WI38 (cell line): Measurements from ENCODE around the gene STAB1.

ENCODE experiments used
- H3K4me3 ChIP-seq: 2 replicates; pipeline ENCODE4 v1.5.1; 2011; ENCODE audit warnings: low read depth, mild to moderate bottlenecking, control low read depth, low read length
- TF ChIP-seq, protein P1 (sequence below): IDR thresholded peaks from 2 replicates; pipeline ENCODE4 v1.5.1; 2012; ENCODE audit warnings: low read depth, mild to moderate bottlenecking, control low read depth, low read length

Gene STAB1

DNA sequence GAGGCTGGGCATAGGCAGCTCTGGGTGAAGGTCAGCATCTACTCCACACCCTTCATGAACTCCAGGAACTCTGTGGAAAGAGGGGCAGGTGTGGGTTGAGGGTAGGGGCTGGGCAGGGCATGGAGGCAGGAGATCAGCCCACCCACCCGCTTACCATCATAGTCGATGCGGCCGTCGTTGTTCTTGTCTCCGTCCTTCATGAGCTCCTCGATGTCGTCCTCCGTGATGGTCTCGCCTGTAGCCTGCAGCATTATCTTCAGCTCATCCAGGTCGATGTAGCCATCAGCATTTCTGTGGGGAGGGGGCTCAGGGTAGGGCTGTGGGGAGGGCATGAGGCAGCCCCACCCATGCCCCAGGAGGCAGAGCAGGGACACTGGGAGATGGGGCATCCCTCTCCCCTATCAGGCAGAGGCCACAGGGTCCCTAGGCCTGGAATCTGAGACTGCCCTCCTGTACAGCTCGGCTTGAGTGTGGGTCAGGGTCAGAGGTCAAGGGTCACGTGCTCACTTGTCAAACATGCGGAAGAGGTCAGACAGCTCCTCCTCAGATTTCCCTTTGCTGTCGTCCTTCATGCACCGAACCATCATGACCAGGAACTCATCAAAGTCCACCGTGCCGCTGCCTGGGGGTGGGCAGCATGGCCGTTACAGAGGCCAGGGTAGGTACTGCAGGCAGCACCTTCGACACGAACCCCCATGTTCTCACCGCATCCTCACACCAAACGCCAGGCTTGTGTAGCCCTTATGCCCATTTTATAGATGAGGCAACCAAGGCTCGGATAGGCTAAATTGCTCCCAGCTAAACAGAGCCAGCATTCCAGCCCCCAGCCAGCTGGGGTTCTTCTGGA lies 43.7 kb upstream of the STAB1 start:
- no peak overlapping the region for H3K4me3 ChIP-seq
- TF ChIP-seq, protein P1, sequence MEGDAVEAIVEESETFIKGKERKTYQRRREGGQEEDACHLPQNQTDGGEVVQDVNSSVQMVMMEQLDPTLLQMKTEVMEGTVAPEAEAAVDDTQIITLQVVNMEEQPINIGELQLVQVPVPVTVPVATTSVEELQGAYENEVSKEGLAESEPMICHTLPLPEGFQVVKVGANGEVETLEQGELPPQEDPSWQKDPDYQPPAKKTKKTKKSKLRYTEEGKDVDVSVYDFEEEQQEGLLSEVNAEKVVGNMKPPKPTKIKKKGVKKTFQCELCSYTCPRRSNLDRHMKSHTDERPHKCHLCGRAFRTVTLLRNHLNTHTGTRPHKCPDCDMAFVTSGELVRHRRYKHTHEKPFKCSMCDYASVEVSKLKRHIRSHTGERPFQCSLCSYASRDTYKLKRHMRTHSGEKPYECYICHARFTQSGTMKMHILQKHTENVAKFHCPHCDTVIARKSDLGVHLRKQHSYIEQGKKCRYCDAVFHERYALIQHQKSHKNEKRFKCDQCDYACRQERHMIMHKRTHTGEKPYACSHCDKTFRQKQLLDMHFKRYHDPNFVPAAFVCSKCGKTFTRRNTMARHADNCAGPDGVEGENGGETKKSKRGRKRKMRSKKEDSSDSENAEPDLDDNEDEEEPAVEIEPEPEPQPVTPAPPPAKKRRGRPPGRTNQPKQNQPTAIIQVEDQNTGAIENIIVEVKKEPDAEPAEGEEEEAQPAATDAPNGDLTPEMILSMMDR: peak; percentile 19; the same call in 1 of the 2 replicates

DNA sequence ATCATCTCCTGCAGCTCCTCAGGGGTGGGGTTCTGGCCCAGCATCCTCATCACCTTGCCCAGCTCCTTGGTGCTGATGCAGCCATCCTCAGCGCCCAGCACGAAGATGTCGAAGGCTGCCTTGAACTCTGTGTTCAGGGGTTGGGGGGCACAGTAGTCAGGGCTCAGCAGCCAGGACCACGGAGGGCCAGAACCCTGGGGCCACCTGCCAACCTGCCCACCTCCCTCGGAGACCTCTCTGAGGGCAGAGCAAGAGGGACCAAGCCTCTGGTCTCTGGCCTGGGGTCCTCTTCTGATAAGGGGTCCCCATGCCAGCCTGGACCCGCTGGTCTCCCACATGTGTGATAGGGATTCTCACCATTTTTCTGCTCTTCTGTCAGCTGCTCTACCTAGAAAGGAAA lies 43.0 kb upstream of the STAB1 start:
- TF ChIP-seq, protein P1: no peak

DNA sequence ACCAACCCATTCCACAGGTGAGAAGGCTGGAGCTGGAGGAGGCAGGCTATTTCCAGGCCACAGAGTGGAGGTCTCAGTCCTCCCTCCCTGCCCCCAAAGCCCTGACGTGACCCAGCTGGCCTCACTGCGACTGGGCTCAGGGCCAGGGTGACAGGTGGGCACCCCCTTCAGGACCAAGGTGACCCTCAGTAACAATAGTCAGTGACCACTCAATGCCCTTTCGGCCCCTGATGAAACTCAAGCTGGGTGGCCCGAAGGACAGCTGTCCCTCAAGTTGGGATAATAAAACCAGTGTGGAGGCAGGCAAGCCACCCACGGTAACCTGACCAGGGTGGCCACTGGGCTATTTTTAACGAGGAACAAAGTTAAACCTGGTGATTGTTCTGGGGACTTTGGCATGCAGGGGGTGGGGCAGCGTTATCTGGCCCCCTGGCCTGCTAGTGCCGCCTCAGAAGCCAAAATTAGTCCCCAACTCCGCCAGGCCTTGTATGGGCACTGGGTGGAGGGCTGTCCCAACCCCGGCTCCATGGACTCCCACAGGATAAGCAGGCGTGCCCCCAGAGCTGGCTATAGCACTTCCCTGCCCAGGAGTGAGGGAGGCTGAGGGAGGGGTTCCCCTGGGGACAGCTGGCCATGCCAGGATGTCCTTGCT lies 42.4 kb upstream of the STAB1 start:
- no peak overlapping the region for H3K4me3 ChIP-seq
- TF ChIP-seq, protein P1: no peak

More for the DNA sequence above, 43.0 kb upstream of the STAB1 start:
- H3K4me3 ChIP-seq: no peak overlapping the region

DNA sequence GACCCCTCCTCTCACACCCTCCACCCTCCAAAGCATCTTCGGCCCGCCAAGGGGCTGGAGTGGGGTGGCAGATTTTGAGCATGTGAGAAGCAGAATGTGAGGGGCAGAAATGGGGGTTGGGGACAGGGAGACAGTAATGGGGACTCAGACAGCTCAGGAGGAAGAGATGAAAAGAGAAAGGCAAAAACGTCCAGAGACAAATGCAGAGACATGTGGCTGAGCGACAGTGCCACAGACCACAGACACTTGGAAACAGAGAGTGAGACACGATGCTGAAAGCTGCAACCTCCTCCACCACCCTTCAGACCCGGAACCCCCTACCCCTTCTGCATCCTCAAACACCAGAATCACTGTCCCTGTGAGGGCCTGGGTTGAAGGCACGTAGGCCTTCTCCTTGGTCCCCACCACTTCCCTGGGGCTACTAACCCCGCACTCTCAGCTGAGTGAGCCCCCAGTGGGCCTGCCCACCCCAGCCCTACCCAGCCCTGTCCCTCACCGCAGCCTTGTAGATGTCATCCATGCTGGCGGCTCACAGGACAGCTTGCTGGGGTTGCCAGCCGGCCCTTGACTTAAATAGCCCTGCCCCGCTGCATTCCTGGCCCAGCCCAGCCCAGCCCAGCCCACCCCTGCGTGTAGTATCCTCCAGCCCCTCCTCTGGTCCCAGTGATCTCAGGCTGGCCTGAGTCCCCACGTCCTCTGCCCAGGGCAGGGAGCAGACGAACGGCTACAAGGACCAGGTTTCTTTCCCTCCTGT lies 41.5 kb upstream of the STAB1 start, which contains the start of gene TNNC1:
Gene TNNC1 (minus strand): TSS at position 546 of the 754 bp plus-strand sequence. CDS start 26 bp downstream, at position 520.
- TF ChIP-seq, protein P1: no peak
- H3K4me3 ChIP-seq: no peak within 1 kb of the TSS; the same call in 1 of the 2 replicates

GRCh38 chr3:52454250-52454937 lies 40.7 kb upstream of the STAB1 start:
- no peak overlapping the region for H3K4me3 ChIP-seq
- TF ChIP-seq, protein P1: no peak

GRCh38 chr3:52454938-52455282 lies 40.2 kb upstream of the STAB1 start:
- TF ChIP-seq, protein P1: no peak
- H3K4me3 ChIP-seq: peak overlapping the region; percentile 75
